Activated B cell treated with CpG ODN at 0.5 μM for 24 hours (primary cell): ENCODE data around the gene EME2. TPM values are rescaled to one million over a fixed set of nuclear protein-coding genes. Genes with fewer than 3 reads are reported as not detected.

Experiments
- ATAC-seq: fragments of 200-7000 bp; cut with Tn5 transposase; one replicate; pipeline ENCODE4 v1.10.0; 2021; ENCODE audit warnings: low read depth, mild to moderate bottlenecking, moderate library complexity
- CTCF ChIA-PET: fragments of 350-600 bp; sonication (Branson Sonifier 250); formaldehyde crosslinking; loops from one replicate; lab custom pipeline; 2021; ENCODE audit warnings: antibody characterized with exemption; lab: Charles Lee
- POLR2A ChIA-PET: fragments of 350-600 bp; sonication (Branson Sonifier 250); formaldehyde crosslinking; loops from one replicate; lab custom pipeline; 2021; ENCODE audit warnings: antibody characterized with exemption; lab: Charles Lee
- DNase-seq: peaks from one replicate; pipeline ENCODE4 v3.0.0; 2022
- H3K27ac Mint-ChIP-seq: one replicate; pipeline ENCODE4 v1.8.0; 2020; ENCODE audit warnings: mixed read lengths
- H3K27me3 Mint-ChIP-seq: one replicate; pipeline ENCODE4 v1.8.0; 2021; ENCODE audit warnings: mixed read lengths
- H3K36me3 Mint-ChIP-seq: one replicate; pipeline ENCODE4 v1.8.0; 2021; ENCODE audit warnings: low read depth, mixed read lengths
- H3K4me1 Mint-ChIP-seq: one replicate; pipeline ENCODE4 v1.8.0; 2021; ENCODE audit warnings: mixed read lengths
- H3K4me3 Mint-ChIP-seq: one replicate; pipeline ENCODE4 v1.8.0; 2020; ENCODE audit warnings: mild to moderate bottlenecking, mixed read lengths
- H3K9me3 Mint-ChIP-seq: one replicate; pipeline ENCODE4 v1.8.0; 2020; ENCODE audit warnings: mixed read lengths
- CTCF ChIP-seq: fragments of 200-600 bp; IDR thresholded peaks from one replicate; pipeline ENCODE4 v1.8.0; 2022; ENCODE audit warnings: antibody characterized with exemption, mild to moderate bottlenecking
- intact Hi-C: fragments of 100-400 bp; cut with micrococcal nuclease; formaldehyde crosslinking; loops from one replicate; pipeline ENCODE4 v1.15.1; 2024
- total RNA-seq: library from RNA; stranded (reverse); gene quantifications from 2 replicates; pipeline ENCODE4 v1.2.3, GENCODE V29; 2022

The EME2 gene
- total RNA-seq, 1 donor from 2014 or later: 49.9 TPM

GRCh38 chr16:1762196-1762878 is 10.3 kb upstream of the EME2 start:
- Mint-ChIP-seq H3K9me3 (no peaks in the 10 kb centered on the region), H3K27ac (no peak overlapping the region), H3K27me3 (no peaks in the 10 kb centered on the region), H3K4me3 (no peak overlapping the region), H3K4me1 (no peaks in the 10 kb centered on the region), H3K36me3 (peaks cover 58% of the 10 kb centered on the region)
- CTCF ChIA-PET: no interaction called here
- ATAC-seq: no peak
- intact Hi-C loops: no loop called here
- DNase-seq: no peak
- TF ChIP-seq CTCF: no peak
- POLR2A ChIA-PET: interaction anchor here (0.8 kb wide), 1 partner anchor 9 kb away, joined by 3 read pairs; the partner anchor contains the start of gene NME3

- no peak for TF ChIP-seq CTCF
- no peak overlapping the region for H3K27ac Mint-ChIP-seq
- no peaks in the 10 kb centered on the region for H3K27me3 Mint-ChIP-seq
- H3K9me3 Mint-ChIP-seq: no peaks in the 10 kb centered on the region
- peaks cover 62% of the 10 kb centered on the region for H3K36me3 Mint-ChIP-seq
- no peak for DNase-seq
- intact Hi-C loops: no loop called here
- ChIA-PET POLR2A (interaction anchor here (0.8 kb wide), 1 partner anchor 8 kb away, joined by 3 read pairs; the partner anchor contains the start of gene NME3), CTCF (no interaction called here)
- no peak overlapping the region for H3K4me3 Mint-ChIP-seq
- no peak for ATAC-seq
- no peaks in the 10 kb centered on the region for H3K4me1 Mint-ChIP-seq
Measured at GRCh38 chr16:1762879-1763520, 9.6 kb upstream of the EME2 start.

GRCh38 chr16:1763521-1764511 is 8.8 kb upstream of the EME2 start:
- no peak for ATAC-seq
- Mint-ChIP-seq H3K4me3 (no peak overlapping the region), H3K27me3 (no peaks in the 10 kb centered on the region), H3K4me1 (no peaks in the 10 kb centered on the region), H3K27ac (no peak overlapping the region), H3K36me3 (peaks cover 66% of the 10 kb centered on the region), H3K9me3 (no peaks in the 10 kb centered on the region)
- intact Hi-C loops: no loop called here
- CTCF ChIA-PET: interaction anchor here (0.6 kb wide), 1 partner anchor 9 kb away, joined by 3 read pairs; the partner anchor contains the start of genes EME2 and MRPS34
- TF ChIP-seq CTCF: no peak
- no peak for DNase-seq
- POLR2A ChIA-PET: interaction anchor here (1.4 kb wide), 1 partner anchor 19 kb away, joined by 3 read pairs; the partner anchor contains the start of genes NUBP2 and SPSB3

- DNase-seq (no peak), ATAC-seq (no peak)
- ChIA-PET CTCF (no interaction called here), POLR2A (interaction anchor here (1.4 kb wide), 1 partner anchor 18 kb away, joined by 3 read pairs; the partner anchor contains the start of genes NUBP2 and SPSB3)
- Mint-ChIP-seq H3K4me3 (no peak overlapping the region), H3K36me3 (peaks cover 68% of the 10 kb centered on the region), H3K27me3 (no peaks in the 10 kb centered on the region), H3K27ac (no peak overlapping the region), H3K9me3 (no peaks in the 10 kb centered on the region), H3K4me1 (peaks cover 2% of the 10 kb centered on the region)
- no peak for TF ChIP-seq CTCF
- intact Hi-C loops: no loop called here
Measured at GRCh38 chr16:1764971-1765370, 7.6 kb upstream of the EME2 start.
